ENCODE results near the gene TMEM109.

Gene TMEM109

DNA sequence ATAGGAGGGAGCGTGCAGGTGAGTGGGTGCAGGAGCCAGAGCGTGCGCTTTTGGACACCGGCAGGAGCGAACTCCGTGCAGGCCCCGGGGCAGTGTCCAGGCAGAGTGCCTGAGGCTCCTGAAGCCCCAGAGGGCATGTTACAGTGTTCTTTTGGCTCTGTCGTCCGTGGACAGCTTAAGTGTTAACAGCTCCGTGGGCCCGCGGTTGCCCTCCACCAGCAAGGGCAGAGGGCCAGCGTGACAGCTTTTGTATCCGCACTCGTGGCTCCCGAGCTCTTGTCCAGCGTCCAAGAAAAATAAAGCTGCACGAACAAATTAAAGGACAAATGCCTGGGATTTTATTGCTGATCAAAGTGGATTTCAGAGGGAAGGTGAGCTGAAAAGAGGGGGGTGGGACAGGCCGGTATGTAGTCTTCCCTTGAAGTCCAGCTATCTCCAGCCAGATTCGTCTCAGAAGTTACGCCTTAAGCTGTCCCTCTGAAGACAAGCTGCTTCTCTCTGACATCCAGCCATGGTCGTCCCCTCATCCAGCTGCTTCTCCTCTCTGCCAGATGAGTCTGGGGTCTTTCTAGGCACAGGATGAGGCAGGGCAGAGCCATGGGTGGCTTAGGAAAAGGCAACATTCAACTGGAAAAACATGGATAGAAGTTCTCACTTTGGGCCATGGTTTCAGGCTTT lies 968 bp upstream of the TMEM109 start:
- Mint-ChIP-seq H3K27ac (peak overlapping the region; percentile 99), H3K4me3 (peak overlapping the region; percentile 91), H3K4me1 (ENCODE audit: low read depth) (peaks cover 70% of the 10 kb centered on the region), H3K9me3 (no peaks in the 10 kb centered on the region), H3K36me3 (ENCODE audit: low read depth) (peaks cover 15% of the 10 kb centered on the region), H3K27me3 (no peaks in the 10 kb centered on the region)

DNA sequence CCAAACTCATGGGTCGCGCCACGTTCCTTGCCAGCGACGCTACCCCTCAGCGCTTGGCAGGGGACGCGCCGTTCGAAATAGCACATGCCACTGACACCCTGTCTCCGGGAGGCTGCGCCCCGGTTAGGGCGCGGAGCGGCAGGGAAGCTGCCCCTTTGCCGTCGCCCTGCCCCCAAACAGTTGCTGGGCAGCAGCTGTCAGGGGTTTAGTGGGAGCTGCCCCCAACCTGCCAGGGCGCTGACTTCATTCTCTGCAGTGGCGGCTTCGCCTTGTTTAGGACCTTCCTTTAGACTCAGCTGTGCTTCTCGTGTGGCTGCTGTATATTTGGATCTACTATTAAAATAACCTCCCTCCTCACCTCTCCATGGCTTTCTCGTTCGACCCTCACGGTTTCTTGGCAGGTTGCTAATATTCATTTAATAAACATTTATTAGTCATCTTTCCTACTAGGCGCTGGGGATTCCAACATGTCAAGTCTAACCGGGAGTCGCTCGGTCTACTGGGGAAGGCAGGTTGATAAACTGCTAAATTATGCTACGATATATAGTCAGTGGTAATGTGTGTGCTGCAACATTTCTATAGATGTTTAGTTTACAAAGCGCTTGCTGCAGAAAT lies 782 bp downstream of the TMEM109 start:
- peak overlapping the region; percentile 82 for H3K27ac Mint-ChIP-seq
- H3K36me3 Mint-ChIP-seq (ENCODE audit: low read depth), result peaks cover 25% of the 10 kb centered on the region
- no peaks in the 10 kb centered on the region for H3K9me3 Mint-ChIP-seq
- peaks cover 85% of the 10 kb centered on the region for H3K4me1 Mint-ChIP-seq (ENCODE audit: low read depth)
- peak overlapping the region; percentile 91 for H3K4me3 Mint-ChIP-seq
- no peaks in the 10 kb centered on the region for H3K27me3 Mint-ChIP-seq

DNA sequence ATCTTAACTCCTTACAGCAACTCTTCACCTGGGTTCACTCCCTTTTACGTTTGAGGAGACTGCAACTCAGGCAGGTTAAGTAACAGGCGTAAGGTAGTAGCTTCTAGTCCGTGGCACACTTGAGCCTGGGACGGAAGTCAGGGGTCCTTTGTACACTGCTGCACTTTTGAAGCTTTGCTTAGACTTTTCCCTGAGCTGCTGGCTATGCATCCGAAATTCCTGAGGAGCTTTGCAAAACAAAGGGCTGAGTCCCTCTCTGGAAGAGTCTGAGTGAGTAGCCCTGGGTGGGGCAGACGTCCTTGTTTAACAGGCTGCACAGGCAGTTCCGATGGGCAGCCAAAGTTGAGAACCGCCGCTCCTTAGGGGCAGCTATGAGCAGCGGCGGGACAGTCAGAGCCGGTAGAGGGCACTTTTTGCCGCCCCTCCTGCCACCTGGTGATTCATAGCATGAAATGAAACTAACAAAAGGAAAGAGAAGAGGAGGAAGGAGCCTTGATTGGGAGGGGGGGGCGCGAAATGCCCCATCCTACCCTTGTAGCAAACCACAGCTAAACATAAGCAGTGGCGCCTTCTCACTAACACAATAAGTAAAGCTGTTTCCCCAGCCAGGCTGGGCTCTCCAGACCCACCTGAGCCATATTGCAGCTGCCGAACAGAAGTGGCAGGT lies 1.4 kb downstream of the TMEM109 start:
- Mint-ChIP-seq H3K4me1 (ENCODE audit: low read depth) (peaks cover 81% of the 10 kb centered on the region), H3K9me3 (no peaks in the 10 kb centered on the region)

DNA sequence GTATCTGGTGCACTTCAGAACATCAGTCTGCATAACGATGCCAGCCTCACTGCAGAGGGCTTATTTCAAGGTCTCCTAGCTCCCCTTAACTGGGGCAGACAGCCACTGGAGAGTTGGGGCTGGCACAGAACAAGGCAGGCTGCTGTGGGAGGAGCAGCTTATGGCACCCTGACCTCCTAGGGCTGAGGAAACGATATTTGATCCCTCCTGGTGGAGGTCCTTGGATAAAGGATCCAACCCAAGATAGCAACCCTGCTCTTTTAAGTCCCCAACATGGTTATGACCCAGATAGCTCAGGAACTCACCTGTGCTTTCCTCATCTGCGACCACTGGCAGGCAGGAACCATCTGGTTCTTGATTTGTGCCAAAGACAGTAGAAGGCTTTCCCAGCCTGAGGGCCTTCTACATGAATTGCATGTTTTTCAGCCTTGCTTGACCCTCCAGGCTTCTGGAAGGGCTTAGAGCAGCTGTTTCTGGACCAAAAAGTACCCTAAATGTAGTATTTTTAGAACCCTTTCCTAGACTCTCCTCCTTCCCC lies 2.8 kb downstream of the TMEM109 start:
- Mint-ChIP-seq H3K9me3 (no peaks in the 10 kb centered on the region), H3K4me1 (ENCODE audit: low read depth) (peaks cover 68% of the 10 kb centered on the region), H3K4me3 (peak overlapping the region; percentile 91), H3K27me3 (no peaks in the 10 kb centered on the region), H3K27ac (no peak overlapping the region), H3K36me3 (ENCODE audit: low read depth) (peaks cover 45% of the 10 kb centered on the region)

More for the DNA sequence above, 1.4 kb downstream of the TMEM109 start:
- Mint-ChIP-seq H3K4me3 (peak overlapping the region; percentile 91), H3K36me3 (ENCODE audit: low read depth) (peaks cover 31% of the 10 kb centered on the region), H3K27ac (peak overlapping the region; percentile 82), H3K27me3 (no peaks in the 10 kb centered on the region)

DNA sequence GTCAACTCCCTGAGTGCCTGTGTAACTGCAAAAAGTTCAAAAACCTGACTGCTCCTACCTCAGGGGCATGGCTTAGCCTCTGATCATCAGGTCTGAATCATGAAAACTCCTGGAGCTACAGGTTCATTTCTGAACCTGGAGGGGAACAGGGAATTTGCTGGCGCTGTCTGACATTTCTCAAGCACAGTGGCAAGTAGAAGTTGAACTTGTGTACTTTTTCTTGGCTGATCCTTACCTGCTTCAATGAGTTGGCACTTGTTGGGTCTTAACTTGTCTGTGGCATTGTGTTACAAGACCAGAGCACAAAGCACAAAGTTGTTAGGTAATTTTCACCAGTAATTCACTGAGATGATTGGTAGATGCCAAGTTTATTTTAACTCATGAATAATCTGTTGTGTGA lies 3.3 kb downstream of the TMEM109 start:
- H3K9me3 Mint-ChIP-seq, result no peaks in the 10 kb centered on the region
- peaks cover 50% of the 10 kb centered on the region for H3K36me3 Mint-ChIP-seq (ENCODE audit: low read depth)
- no peak overlapping the region for H3K4me3 Mint-ChIP-seq
- no peaks in the 10 kb centered on the region for H3K27me3 Mint-ChIP-seq
- no peak overlapping the region for H3K27ac Mint-ChIP-seq
- peaks cover 63% of the 10 kb centered on the region for H3K4me1 Mint-ChIP-seq (ENCODE audit: low read depth)

DNA sequence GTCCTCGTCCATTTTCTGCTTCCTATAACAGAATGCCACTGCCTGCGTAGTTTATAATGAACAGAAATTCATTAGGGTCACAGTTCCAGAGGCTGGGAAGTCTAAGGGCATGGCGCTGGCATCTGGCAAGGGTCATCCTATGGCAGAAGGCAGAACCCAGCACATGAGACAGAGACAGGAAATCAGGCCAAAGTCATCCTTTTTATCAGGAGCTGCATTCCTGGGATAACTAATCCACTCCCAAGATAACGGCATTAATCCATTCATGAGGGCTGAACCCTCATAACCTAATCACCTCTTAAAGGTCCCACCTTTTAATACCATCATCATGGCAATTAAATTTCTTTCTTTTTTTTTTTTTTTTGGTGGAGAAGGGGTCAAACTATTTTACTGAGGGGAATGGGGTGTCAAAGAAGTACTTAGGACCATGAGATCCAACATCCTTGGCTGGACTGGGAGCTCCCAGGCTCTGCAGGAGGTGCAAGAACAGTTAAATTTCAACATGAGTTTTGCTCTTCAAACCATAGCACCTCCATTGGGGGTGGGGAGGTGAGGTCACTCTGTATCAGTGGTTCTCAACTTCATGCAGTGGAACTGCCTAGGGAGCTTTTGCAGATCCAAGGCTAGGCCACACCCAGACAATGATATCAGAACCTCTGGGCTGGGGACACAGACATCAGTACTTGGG lies 4.4 kb downstream of the TMEM109 start:
- Mint-ChIP-seq H3K4me3 (no peak overlapping the region), H3K9me3 (no peaks in the 10 kb centered on the region), H3K27me3 (no peaks in the 10 kb centered on the region), H3K27ac (no peak overlapping the region), H3K36me3 (ENCODE audit: low read depth) (peaks cover 62% of the 10 kb centered on the region), H3K4me1 (ENCODE audit: low read depth) (peaks cover 53% of the 10 kb centered on the region)

DNA sequence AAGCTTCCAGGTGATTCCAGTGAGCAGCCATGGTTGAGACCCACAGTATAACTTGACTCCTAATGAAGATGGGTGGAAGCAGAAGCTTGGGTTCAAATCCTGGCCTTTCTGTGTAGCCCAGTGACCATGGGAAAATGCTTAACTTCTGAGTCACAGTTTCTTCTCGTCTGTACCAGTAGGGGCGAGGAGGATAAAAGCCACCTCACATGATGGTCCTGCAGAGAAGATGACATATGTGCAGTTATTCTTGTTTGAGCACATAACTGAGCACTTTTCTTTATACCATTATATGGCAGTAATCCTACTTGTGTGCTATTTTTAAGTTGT lies 4.9 kb downstream of the TMEM109 start:
- Mint-ChIP-seq H3K4me3 (no peak overlapping the region), H3K9me3 (no peaks in the 10 kb centered on the region), H3K27ac (no peak overlapping the region), H3K4me1 (ENCODE audit: low read depth) (peaks cover 51% of the 10 kb centered on the region), H3K27me3 (no peaks in the 10 kb centered on the region), H3K36me3 (ENCODE audit: low read depth) (peaks cover 63% of the 10 kb centered on the region)

DNA sequence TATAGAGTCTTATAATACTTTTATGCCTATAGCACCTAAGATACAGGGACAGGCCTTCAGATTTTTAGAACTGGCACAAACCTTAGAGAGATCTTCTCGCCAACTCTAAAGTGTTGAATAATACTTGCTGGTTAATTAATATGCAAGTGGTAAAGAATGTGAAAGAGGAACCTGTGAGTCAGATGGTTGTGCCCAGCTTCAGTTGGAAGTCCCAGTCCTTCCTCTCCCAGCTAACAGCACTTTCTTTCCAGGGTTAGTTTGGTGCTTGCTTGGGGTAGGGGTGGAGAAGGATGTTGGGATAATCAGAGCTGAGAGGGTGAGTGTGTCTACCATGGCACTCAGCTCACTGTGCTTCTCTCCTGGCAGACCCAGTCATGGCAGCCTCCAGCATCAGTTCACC lies 5.4 kb downstream of the TMEM109 start:
- Mint-ChIP-seq H3K9me3 (no peaks in the 10 kb centered on the region), H3K36me3 (ENCODE audit: low read depth) (peaks cover 63% of the 10 kb centered on the region), H3K27me3 (no peaks in the 10 kb centered on the region), H3K4me3 (no peak overlapping the region), H3K27ac (peak overlapping the region; percentile 65), H3K4me1 (ENCODE audit: low read depth) (peaks cover 51% of the 10 kb centered on the region)

DNA sequence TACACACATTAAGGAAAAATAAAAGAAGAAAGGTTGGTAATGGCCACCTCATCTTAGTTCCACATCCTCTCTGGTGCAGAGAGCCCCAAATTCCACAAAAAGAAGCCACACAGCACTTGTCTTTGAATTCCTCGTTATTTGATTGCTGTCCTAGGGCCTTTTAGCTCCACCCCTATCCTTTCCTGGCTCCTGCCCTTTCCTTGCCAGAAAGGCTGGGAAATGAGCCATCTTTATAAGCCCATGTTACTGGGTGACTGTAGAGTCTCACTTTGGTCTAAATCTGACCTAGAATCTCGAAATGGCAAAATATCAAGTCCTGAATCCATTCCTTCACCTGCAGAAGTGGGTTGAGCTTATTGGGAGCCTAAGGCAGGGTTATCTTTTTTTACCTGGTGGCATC lies 6.0 kb downstream of the TMEM109 start:
- no peaks in the 10 kb centered on the region for H3K27me3 Mint-ChIP-seq
- H3K9me3 Mint-ChIP-seq, result no peaks in the 10 kb centered on the region
- H3K4me1 Mint-ChIP-seq (ENCODE audit: low read depth), result peaks cover 53% of the 10 kb centered on the region

DNA sequence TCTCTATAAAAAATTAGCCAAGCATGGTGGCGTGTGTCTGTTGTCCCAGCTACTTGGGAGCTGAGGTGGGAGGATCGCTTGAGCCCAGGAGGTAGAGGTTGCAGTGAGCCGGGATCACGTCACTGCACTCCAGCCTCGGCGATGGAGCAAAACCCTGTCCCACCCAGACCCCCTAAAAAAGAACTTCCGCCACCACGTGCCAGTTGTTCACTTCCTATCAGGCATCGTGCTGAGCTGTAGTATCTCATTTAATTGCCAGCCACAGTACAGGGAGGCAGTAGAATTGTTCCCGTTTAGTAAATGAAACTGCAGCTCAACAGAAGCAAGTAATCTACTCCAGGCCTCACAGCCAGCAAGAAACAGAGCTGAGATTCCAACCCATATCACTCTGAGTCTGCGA lies 7.3 kb downstream of the TMEM109 start:
- Mint-ChIP-seq H3K27ac (no peak overlapping the region), H3K4me3 (no peak overlapping the region), H3K36me3 (ENCODE audit: low read depth) (peaks cover 57% of the 10 kb centered on the region), H3K9me3 (no peaks in the 10 kb centered on the region), H3K4me1 (ENCODE audit: low read depth) (peaks cover 55% of the 10 kb centered on the region), H3K27me3 (peaks cover 11% of the 10 kb centered on the region)

More for the DNA sequence above, 6.0 kb downstream of the TMEM109 start:
- H3K4me3 Mint-ChIP-seq, result no peak overlapping the region
- H3K36me3 Mint-ChIP-seq (ENCODE audit: low read depth), result peaks cover 63% of the 10 kb centered on the region
- H3K27ac Mint-ChIP-seq, result no peak overlapping the region

DNA sequence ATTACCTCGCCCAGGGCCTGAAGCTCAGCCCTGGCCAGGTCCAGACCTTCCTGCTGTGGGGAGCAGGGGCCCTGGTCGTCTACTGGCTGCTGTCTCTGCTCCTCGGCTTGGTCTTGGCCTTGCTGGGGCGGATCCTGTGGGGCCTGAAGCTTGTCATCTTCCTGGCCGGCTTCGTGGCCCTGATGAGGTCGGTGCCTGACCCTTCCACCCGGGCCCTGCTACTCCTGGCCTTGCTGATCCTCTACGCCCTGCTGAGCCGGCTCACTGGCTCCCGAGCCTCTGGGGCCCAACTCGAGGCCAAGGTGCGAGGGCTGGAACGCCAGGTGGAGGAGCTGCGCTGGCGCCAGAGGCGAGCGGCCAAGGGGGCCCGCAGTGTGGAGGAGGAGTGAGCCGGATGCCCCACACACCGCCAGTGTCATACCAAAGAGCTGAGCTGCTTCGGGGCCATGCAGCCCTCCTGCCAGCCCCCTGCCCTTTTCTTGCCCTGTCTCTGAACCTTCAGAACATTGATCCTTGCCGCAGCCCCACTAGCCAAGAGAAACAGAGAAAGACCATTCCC lies 7.9 kb downstream of the TMEM109 start:
- H3K27ac Mint-ChIP-seq, result no peak overlapping the region
- peaks cover 11% of the 10 kb centered on the region for H3K27me3 Mint-ChIP-seq
- peaks cover 49% of the 10 kb centered on the region for H3K4me1 Mint-ChIP-seq (ENCODE audit: low read depth)
- H3K4me3 Mint-ChIP-seq, result no peak overlapping the region
- peaks cover 55% of the 10 kb centered on the region for H3K36me3 Mint-ChIP-seq (ENCODE audit: low read depth)
- no peaks in the 10 kb centered on the region for H3K9me3 Mint-ChIP-seq

DNA sequence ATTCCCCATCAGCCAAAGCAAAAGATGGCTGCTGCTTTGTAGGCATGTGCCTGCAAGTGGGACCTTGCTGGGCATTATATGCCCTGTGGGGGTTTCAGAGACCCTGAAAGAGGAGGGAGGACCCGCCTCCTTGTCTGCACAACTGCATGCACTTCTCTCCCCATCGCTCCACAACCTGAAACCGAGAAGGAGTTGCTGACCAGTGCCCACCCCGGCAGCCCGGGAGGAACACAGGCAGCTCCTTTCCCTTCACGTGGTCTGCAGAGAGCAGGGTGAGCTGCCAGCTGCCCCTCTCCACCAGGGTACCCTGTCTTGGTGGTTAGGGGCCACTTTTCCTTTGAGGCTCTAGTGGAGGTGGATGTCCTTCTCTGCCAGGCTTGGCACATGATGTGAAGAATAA lies 8.9 kb downstream of the TMEM109 start:
- Mint-ChIP-seq H3K27me3 (peaks cover 13% of the 10 kb centered on the region), H3K36me3 (ENCODE audit: low read depth) (peaks cover 48% of the 10 kb centered on the region), H3K4me3 (no peak overlapping the region), H3K9me3 (no peaks in the 10 kb centered on the region), H3K4me1 (ENCODE audit: low read depth) (peaks cover 43% of the 10 kb centered on the region), H3K27ac (no peak overlapping the region)

DNA sequence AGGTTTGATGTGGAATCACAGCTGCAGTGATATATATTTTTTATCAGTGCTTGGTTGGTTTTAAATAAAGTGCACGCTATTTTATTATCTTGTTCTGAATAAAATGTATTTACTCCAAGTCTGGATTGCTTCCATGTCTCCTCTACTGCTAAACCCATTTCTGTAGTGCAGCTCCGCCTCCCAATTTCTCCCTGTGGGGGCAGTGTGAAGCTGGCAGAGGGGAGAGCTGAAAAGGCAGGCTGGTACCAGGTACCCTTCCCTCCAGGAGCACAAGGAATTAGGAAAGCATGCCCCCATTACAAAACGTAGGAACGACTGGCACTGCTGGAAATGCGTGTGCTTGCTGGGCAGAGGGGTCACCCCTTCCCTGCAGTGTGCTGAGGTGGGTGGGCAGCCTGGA lies 9.4 kb downstream of the TMEM109 start:
- Mint-ChIP-seq H3K27ac (no peak overlapping the region), H3K36me3 (ENCODE audit: low read depth) (peaks cover 45% of the 10 kb centered on the region), H3K4me3 (no peak overlapping the region), H3K4me1 (ENCODE audit: low read depth) (peaks cover 39% of the 10 kb centered on the region), H3K27me3 (peaks cover 15% of the 10 kb centered on the region), H3K9me3 (no peaks in the 10 kb centered on the region)

DNA sequence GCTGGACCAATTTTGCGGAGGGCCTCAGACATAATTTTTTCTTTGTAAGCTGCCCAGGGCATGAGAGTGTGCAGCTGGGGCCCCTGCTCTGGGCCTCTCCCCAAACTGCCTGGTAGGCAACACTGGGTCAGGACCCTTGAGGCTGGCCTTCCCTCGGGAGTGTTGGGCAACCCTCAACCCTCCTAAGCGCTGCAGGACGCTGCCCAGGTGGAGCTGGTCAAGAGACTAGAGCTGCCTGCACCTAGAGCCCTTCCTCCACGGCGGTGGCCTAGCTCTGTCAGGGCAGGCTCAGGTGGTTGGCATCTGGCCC lies 9.8 kb downstream of the TMEM109 start:
- Mint-ChIP-seq H3K4me3 (peak overlapping the region; percentile 37), H3K36me3 (ENCODE audit: low read depth) (peaks cover 45% of the 10 kb centered on the region), H3K27me3 (peaks cover 15% of the 10 kb centered on the region), H3K4me1 (ENCODE audit: low read depth) (peaks cover 35% of the 10 kb centered on the region), H3K9me3 (no peaks in the 10 kb centered on the region), H3K27ac (no peak overlapping the region)

Measured in stimulated activated naive CD8-positive, alpha-beta T cell treated with anti-CD3 and anti-CD28 coated beads, Interleukin-15, Interleukin-2, amounts not matched to agents 100 ng/mL and 50 ng/mL, for 24 hours (primary cell).